H1 (cell line): ENCODE data around the gene CBR3. TPM values are rescaled to one million over a fixed set of nuclear protein-coding genes. Genes with fewer than 3 reads are reported as not detected.

ENCODE experiments used
- EZH2 ChIP-seq: fragments of 200-600 bp; sonication (generic); IDR thresholded peaks from 2 replicates; pipeline ENCODE4 v1.7.1; 2012; ENCODE audit warnings: low read depth, mild to moderate bottlenecking, moderate library complexity, low read length, inconsistent platforms; ENCODE audit not compliant: severe bottlenecking
- MAFK ChIP-seq: IDR thresholded peaks from 2 replicates; pipeline ENCODE4 v1.6.1; 2012; ENCODE audit warnings: low read depth, mild to moderate bottlenecking, improper control_type of control experiment, low read length
- polyA plus RNA-seq, 7 experiments: library from polyadenylated mRNA; depleted of rRNA in 3 of 7; stranded (reverse) in 5 of 7; unstranded in 2 of 7; fragments of >200 nt in 5 of 7; fragments of 200-250 nt in 2 of 7; gene quantifications; 1 replicate in 5 of 7; 2 replicates in 1 of 7; 4 replicates in 1 of 7; pipeline versions ENCODE4 v1.2.1 to v1.2.3, GENCODE V29; 2011 to 2013; ENCODE audit warnings: missing spikeins in 2 of 7, mixed read lengths in 2 of 7
- total RNA-seq: library from RNA; stranded (reverse); fragmentation: NEBNext Ultra II Directional; extraction: Animal tissue kit (Norgen Biotek cat#: 25700); gene quantifications from 2 replicates; pipeline ENCODE4 v1.2.1, GENCODE V29; 2021

CBR3 gene
- total and polyA plus RNA-seq, 2 of the 8 experiments (the other 6 are each of a cell fraction or from before 2014, with no cell fraction given): 1.2 to 4.3 TPM

- no peak for TF ChIP-seq MAFK
- TF ChIP-seq EZH2: no peak
- TF ChIP-seq, all 59 proteins: peak for 0
These were observed 13.0 kb downstream of the CBR3 start (continued) for GRCh38 chr21:36147911-36148310.
